Osteoblast (primary cell): ENCODE data around the gene BANP. TPM values are rescaled to one million over a fixed set of nuclear protein-coding genes. Genes with fewer than 3 reads are reported as not detected.
"Not testable (repeated sequence)": the region's sequence is repeated elsewhere in the genome, so short reads cannot be mapped to it uniquely, and the experiment has no call there.

Experiments used
- DNase-seq: peaks from one replicate; pipeline ENCODE4 v3.0.0; 2011; ENCODE audit warnings: low spot score, mixed read lengths; ENCODE audit not compliant: insufficient read length; ENCODE audit errors: missing footprints
- H2AFZ ChIP-seq: 2 replicates; pipeline ENCODE4 v1.6.0; 2011; ENCODE audit warnings: mild to moderate bottlenecking, low read length
- H3K27ac ChIP-seq: 2 replicates; pipeline ENCODE4 v1.5.1; 2011; ENCODE audit warnings: mild to moderate bottlenecking, low read depth, low read length, moderate library complexity
- H3K27me3 ChIP-seq: 2 replicates; pipeline ENCODE4 v1.6.0; 2012; ENCODE audit warnings: mild to moderate bottlenecking, control low read depth, inconsistent platforms, low read length, moderate library complexity; ENCODE audit not compliant: insufficient read depth
- H3K36me3 ChIP-seq: 2 replicates; pipeline ENCODE4 v1.5.1; 2011; ENCODE audit warnings: mild to moderate bottlenecking, low read length, control low read depth, moderate library complexity; ENCODE audit not compliant: insufficient read depth
- H3K4me1 ChIP-seq: 2 replicates; pipeline ENCODE4 v1.5.1; 2011; ENCODE audit warnings: mild to moderate bottlenecking, low read length, control low read depth, moderate library complexity; ENCODE audit not compliant: insufficient read depth
- H3K4me2 ChIP-seq: 2 replicates; pipeline ENCODE4 v1.6.0; 2011; ENCODE audit warnings: mild to moderate bottlenecking, low read length; ENCODE audit not compliant: insufficient read depth
- H3K4me3 ChIP-seq: fragments of 200-600 bp; sonication (generic); 3 replicates; pipeline ENCODE4 v1.5.1; 2012; ENCODE audit warnings: mild to moderate bottlenecking, low read length, inconsistent platforms; ENCODE audit not compliant: insufficient read depth
- H3K79me2 ChIP-seq: 2 replicates; pipeline ENCODE4 v1.6.0; 2012; ENCODE audit warnings: mild to moderate bottlenecking, low read length, control low read depth, inconsistent platforms; ENCODE audit not compliant: insufficient read depth
- H3K9me3 ChIP-seq: 2 replicates; pipeline ENCODE4 v1.5.1; 2011; ENCODE audit warnings: low read depth, low read length, control low read depth
- H4K20me1 ChIP-seq: 2 replicates; pipeline ENCODE4 v1.6.0; 2012; ENCODE audit warnings: mild to moderate bottlenecking, low read length, control low read depth; ENCODE audit not compliant: insufficient read depth
- total RNA-seq: library from RNA; depleted of rRNA; stranded (reverse); fragments of >200 nt; gene quantifications from 2 replicates; pipeline ENCODE4 v1.2.3, GENCODE V29; 2012
- TF ChIP-seq, protein P1 (sequence below): IDR thresholded peaks from 2 replicates; pipeline ENCODE4 v1.5.1; 2011; ENCODE audit warnings: mild to moderate bottlenecking, low read depth, low read length, moderate library complexity; ENCODE audit errors: extremely low read depth

The BANP gene
- total RNA-seq, 1 donor = 23.5 TPM

DNA sequence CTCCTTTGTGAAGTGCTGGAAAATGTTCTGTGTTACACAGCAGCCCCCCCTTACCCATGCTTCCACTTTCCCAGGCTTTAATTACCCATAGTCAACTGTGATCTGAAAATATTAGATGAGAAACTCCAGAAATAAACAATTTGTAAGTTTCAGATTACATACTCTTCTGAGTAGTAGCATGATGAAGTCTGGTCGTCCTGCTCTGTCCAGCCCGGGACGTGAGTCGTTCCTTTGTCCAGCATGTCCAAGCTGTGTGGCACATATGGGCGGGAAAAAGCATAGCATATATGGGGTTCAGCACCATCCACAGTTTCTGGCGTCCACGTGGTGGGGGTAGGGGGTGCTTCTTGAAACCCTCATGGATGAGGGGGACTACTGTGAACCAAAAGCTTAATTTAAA lies 83.5 kb downstream of the BANP start:
- Histone ChIP-seq H3K9me3 (no peaks in the 10 kb centered on the region), H3K36me3 (peaks cover 5% of the 10 kb centered on the region), H3K4me3 (no peak overlapping the region), H3K79me2 (no peaks in the 10 kb centered on the region), H3K27me3 (no peaks in the 10 kb centered on the region), H3K27ac (no peak overlapping the region), H4K20me1 (no peaks in the 10 kb centered on the region), H3K4me1 (no peaks in the 10 kb centered on the region), H2AFZ (no peak overlapping the region), H3K4me2 (no peak overlapping the region)
- TF ChIP-seq, protein P1, sequence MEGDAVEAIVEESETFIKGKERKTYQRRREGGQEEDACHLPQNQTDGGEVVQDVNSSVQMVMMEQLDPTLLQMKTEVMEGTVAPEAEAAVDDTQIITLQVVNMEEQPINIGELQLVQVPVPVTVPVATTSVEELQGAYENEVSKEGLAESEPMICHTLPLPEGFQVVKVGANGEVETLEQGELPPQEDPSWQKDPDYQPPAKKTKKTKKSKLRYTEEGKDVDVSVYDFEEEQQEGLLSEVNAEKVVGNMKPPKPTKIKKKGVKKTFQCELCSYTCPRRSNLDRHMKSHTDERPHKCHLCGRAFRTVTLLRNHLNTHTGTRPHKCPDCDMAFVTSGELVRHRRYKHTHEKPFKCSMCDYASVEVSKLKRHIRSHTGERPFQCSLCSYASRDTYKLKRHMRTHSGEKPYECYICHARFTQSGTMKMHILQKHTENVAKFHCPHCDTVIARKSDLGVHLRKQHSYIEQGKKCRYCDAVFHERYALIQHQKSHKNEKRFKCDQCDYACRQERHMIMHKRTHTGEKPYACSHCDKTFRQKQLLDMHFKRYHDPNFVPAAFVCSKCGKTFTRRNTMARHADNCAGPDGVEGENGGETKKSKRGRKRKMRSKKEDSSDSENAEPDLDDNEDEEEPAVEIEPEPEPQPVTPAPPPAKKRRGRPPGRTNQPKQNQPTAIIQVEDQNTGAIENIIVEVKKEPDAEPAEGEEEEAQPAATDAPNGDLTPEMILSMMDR = no peak
- no peak for DNase-seq

DNA sequence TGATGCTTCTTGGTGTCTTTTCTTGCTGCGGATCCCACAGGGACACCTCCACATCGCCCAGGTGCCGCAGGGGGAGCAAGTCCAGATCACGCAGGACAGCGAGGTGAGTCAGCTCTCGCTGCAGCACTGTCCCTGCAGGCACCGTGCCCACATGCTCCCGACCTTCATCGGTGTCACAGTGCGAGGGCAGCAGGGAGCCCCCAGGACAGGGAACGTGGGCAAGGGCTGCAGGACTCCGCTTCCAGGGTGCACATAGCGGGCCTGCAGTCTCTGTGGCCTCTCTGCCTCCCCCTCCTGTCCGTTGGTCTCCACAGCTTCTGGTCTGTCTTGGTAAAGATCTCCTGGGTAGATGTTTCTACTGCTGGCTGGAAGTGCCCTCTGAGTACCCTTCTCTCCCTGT lies 84.1 kb downstream of the BANP start:
- H3K79me2 ChIP-seq = no peaks in the 10 kb centered on the region
- no peaks in the 10 kb centered on the region for H3K9me3 ChIP-seq
- no peak overlapping the region for H3K27ac ChIP-seq
- no peaks in the 10 kb centered on the region for H3K4me1 ChIP-seq
- no peak overlapping the region for H3K4me3 ChIP-seq
- no peaks in the 10 kb centered on the region for H4K20me1 ChIP-seq
- no peak overlapping the region for H3K4me2 ChIP-seq
- H3K36me3 ChIP-seq = peaks cover 5% of the 10 kb centered on the region
- no peaks in the 10 kb centered on the region for H3K27me3 ChIP-seq
- no peak overlapping the region for H2AFZ ChIP-seq
- TF ChIP-seq, protein P1 = no peak
- no peak for DNase-seq

DNA sequence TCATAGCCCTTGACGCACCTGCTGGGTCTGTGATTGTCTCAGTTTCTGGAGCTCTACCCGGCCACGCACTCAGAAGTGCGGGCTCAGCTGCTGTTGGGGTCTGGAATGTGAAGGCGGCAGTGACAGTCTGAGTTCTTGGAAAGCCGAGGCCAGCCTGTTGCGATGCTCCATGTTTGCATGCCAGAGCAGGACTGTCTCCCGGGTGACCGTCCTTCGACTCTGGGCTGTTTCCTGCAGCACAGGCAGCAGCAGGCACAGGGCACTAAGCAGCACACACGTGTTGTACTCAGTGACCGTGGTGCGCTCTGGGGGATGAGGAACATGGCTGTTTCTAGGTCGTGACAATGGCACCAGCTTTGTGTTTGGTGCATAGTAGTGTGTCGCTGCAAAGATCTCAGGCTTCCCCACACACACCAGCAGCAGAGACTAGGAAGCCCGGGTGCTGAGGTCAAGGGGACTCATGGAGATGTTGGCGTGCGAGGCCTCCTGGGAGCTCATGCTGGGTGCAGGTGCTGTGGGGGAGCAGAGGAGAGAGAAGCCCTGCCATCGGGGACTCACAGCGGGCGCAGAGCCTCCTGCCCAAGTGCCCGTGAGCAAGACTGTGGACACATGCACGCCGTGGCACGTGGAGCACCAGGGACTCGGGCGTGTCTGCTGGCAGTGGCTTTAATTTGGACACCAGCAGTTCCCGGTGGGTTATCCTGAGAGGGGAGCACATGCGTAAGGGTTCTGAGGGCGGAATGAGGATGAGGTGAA lies 84.8 kb downstream of the BANP start:
- H3K4me2 ChIP-seq, H2AFZ ChIP-seq, H3K36me3 ChIP-seq, H4K20me1 ChIP-seq, H3K27ac ChIP-seq, H3K27me3 ChIP-seq, H3K9me3 ChIP-seq, DNase-seq, H3K79me2 ChIP-seq, H3K4me1 ChIP-seq, H3K4me3 ChIP-seq: not testable (repeated sequence)

DNA sequence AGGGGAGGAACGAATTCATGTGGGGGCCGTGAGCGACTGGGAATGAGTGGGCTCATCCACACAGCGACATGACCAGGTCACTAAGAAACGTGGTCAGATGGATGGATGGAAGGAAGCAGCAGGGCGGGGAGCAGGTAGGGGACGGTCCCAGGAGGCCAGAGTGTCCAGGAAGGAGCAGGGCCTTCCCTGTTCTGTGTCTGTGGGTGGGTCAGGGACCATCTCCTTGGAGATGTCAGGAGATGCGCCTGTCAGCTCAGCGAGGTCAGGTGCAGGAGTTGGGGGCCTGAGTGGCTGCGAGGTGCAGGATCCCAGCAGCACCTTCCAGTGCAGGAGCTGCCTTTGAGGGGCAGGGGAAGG lies 85.4 kb downstream of the BANP start:
- DNase-seq, H2AFZ ChIP-seq, H3K27ac ChIP-seq, H3K4me3 ChIP-seq, H3K36me3 ChIP-seq, H3K4me1 ChIP-seq, H4K20me1 ChIP-seq, H3K79me2 ChIP-seq, H3K4me2 ChIP-seq, H3K9me3 ChIP-seq, H3K27me3 ChIP-seq: not testable (repeated sequence)

DNA sequence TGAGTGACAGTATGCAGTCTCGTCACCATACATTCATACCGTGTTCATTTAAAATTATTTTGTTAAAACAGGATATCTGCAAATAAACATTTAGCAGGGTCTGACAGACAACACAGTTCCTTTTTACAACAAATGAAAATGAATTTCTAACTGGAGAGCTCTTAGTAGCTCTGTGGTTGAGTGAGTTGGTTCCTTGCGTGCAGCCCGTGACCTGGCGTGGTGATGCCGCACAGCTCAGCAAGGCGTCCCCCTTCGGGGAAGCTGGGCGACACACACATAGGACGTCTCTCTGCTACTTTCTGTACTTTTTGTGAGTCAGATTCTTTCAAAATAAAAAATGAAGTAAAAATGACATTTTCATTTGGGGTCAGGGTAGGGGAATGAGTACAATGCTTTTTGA lies 86.1 kb downstream of the BANP start:
- not testable (repeated sequence) for H4K20me1 ChIP-seq, H3K27me3 ChIP-seq, H2AFZ ChIP-seq, H3K27ac ChIP-seq, H3K79me2 ChIP-seq, H3K4me1 ChIP-seq, H3K4me2 ChIP-seq, H3K4me3 ChIP-seq, DNase-seq, H3K36me3 ChIP-seq, H3K9me3 ChIP-seq

DNA sequence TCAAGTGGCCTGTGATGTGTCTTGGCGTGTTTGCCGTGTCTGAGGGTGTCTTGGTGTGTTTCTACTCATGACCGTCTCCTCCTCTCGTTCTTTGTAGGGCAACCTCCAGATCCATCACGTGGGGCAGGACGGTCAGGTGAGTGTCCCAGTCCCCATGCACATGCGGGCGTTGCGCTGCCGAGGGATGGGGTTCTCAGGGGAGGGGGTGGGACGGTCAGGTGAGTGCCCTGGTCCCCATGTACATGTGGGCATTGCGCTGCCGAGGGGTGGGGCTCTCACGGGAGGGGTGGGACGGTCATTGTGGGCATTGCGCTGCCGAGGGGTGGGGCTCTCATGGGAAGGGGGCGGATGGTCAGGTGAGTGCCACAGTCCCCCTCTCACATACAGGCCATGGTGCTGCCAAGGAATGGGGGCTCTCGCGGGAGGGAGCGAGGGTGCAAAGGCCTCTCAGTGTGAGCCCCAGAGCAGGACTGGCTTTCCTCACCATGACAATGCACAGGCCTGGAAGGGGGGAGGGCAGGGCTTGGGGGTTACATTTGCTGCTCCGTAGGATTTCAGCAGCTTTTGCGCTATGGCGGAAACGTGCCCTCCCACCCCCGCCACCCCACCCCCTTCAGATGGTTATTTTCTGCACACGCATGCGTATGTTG lies 86.8 kb downstream of the BANP start:
- H3K27me3 ChIP-seq, H3K4me1 ChIP-seq, H3K4me2 ChIP-seq, H2AFZ ChIP-seq, H3K36me3 ChIP-seq, H3K79me2 ChIP-seq, H3K9me3 ChIP-seq, H3K27ac ChIP-seq, H3K4me3 ChIP-seq, H4K20me1 ChIP-seq, DNase-seq: not testable (repeated sequence)

DNA sequence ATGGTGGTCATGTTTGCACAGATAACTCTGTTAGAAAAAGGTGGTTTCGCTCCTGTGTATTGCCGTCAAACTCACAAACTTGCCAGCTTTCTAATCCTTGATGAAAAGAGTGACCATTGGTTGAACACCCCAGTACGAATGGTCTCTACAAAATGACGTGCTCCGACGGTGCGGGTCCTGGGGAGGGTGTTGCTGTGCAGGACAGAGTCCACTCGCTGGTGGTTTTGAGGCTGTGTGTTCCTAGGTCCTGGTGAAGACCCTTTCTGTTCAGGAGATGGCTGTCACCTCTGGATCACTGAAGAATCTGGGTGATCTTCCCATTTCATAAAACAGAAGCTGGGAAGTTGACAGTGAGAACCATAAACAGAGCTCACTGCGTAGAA lies 87.3 kb downstream of the BANP start:
- not testable (repeated sequence) for H2AFZ ChIP-seq, H3K4me2 ChIP-seq, H3K9me3 ChIP-seq, H3K27ac ChIP-seq, H3K4me1 ChIP-seq, DNase-seq, H3K79me2 ChIP-seq, H4K20me1 ChIP-seq, H3K36me3 ChIP-seq, H3K27me3 ChIP-seq, H3K4me3 ChIP-seq
